OCI-LY1 (cell line): ENCODE results near the gene EHD1.

ENCODE experiments used
- H2AFZ ChIP-seq: fragments of 200-600 bp; sonication (generic), shearing (Covaris generic); 2 replicates; pipeline ENCODE4 v1.6.0; 2014; ENCODE audit warnings: antibody characterized with exemption, mild to moderate bottlenecking, low read length
- H3F3A ChIP-seq: fragments of 200-600 bp; sonication (generic), shearing (Covaris generic); 2 replicates; pipeline ENCODE4 v1.6.0; 2014; ENCODE audit warnings: mild to moderate bottlenecking, antibody characterized with exemption, low read length, moderate library complexity; ENCODE audit not compliant: insufficient read depth
- H3K27ac ChIP-seq: fragments of 200-600 bp; sonication (generic); 2 replicates; pipeline ENCODE4 v1.5.1; 2014; ENCODE audit warnings: low read length, mixed run types, mild to moderate bottlenecking, low read depth; ENCODE audit not compliant: poor library complexity, severe bottlenecking
- H3K27me3 ChIP-seq: fragments of 200-600 bp; sonication (generic); 2 replicates; pipeline ENCODE4 v1.6.0; 2014; ENCODE audit warnings: antibody characterized with exemption, mild to moderate bottlenecking, low read length, moderate library complexity; ENCODE audit not compliant: insufficient read depth
- H3K36me3 ChIP-seq: fragments of 200-600 bp; sonication (generic); 2 replicates; pipeline ENCODE4 v1.6.1; 2014; ENCODE audit warnings: mild to moderate bottlenecking, antibody characterized with exemption, low read length, moderate library complexity, mixed read lengths; ENCODE audit not compliant: insufficient read depth
- H3K4me1 ChIP-seq: fragments of 200-600 bp; sonication (generic); 2 replicates; pipeline ENCODE4 v1.5.1; 2014; ENCODE audit warnings: mild to moderate bottlenecking, low read length, moderate library complexity; ENCODE audit not compliant: insufficient read depth, severe bottlenecking
- H3K4me2 ChIP-seq: fragments of 200-600 bp; sonication (generic), shearing (Covaris generic); 2 replicates; pipeline ENCODE4 v1.6.1; 2014; ENCODE audit warnings: low read length
- H3K4me3 ChIP-seq: fragments of 200-600 bp; sonication (generic); 2 replicates; pipeline ENCODE4 v1.5.1; 2014; ENCODE audit warnings: low read length, low read depth, mild to moderate bottlenecking, mixed read lengths; ENCODE audit not compliant: poor library complexity, severe bottlenecking
- H3K79me2 ChIP-seq: fragments of 200-600 bp; shearing (Covaris generic); 2 replicates; pipeline ENCODE4 v1.6.1; 2016; ENCODE audit warnings: mixed run types, low read length, mixed read lengths; ENCODE audit not compliant: insufficient read depth
- H3K9ac ChIP-seq: fragments of 200-600 bp; sonication (generic), shearing (Covaris generic); 2 replicates; pipeline ENCODE4 v1.6.1; 2014; ENCODE audit warnings: mild to moderate bottlenecking, low read length, mixed read lengths
- H3K9me2 ChIP-seq: fragments of 200-600 bp; sonication (generic), shearing (Covaris generic); 2 replicates; pipeline ENCODE4 v1.6.1; 2014; ENCODE audit warnings: low read depth, mild to moderate bottlenecking, low read length, mixed read lengths
- H3K9me3 ChIP-seq: fragments of 200-600 bp; shearing (Covaris generic); 2 replicates; pipeline ENCODE4 v1.6.1; 2014; ENCODE audit warnings: low read length, mixed read lengths
- H4K20me1 ChIP-seq: fragments of 200-600 bp; sonication (generic), shearing (Covaris generic); 2 replicates; pipeline ENCODE4 v1.6.0; 2016; ENCODE audit warnings: mild to moderate bottlenecking, low read length; ENCODE audit not compliant: insufficient read depth
- EZH2 ChIP-seq: fragments of 200-600 bp; sonication (generic), shearing (Covaris generic); IDR thresholded peaks from 2 replicates; pipeline ENCODE4 v1.8.0; 2017; ENCODE audit warnings: borderline replicate concordance, mixed run types, mild to moderate bottlenecking, antibody characterized with exemption, low read length, moderate library complexity, mixed read lengths
- TF ChIP-seq, protein P1 (sequence below): fragments of 200-600 bp; sonication (generic), shearing (Covaris generic); IDR thresholded peaks from 2 replicates; pipeline ENCODE4 v1.5.1; 2017; ENCODE audit warnings: mild to moderate bottlenecking, antibody characterized with exemption, low read length, moderate library complexity, mixed read lengths

The EHD1 gene

GRCh38 chr11:64876835-64877341 lies 1.5 kb downstream of the EHD1 start:
- Histone ChIP-seq H3K9me3 (no peaks in the 10 kb centered on the region), H3K4me1 (peaks cover 84% of the 10 kb centered on the region), H3K4me3 (peak overlapping the region; percentile 98), H3K27ac (peak overlapping the region; percentile 89), H3K9ac (peak overlapping the region; percentile 96), H4K20me1 (no peaks in the 10 kb centered on the region), H2AFZ (no peak overlapping the region), H3K9me2 (no peaks in the 10 kb centered on the region), H3K36me3 (peaks cover 33% of the 10 kb centered on the region; the same call in 1 of the 2 replicates), H3F3A (no peaks in the 10 kb centered on the region; the same call in 1 of the 2 replicates), H3K4me2 (peak overlapping the region; percentile 89), H3K79me2 (peaks cover 29% of the 10 kb centered on the region), H3K27me3 (no peaks in the 10 kb centered on the region)
- TF ChIP-seq EZH2, result no peak
- TF ChIP-seq, protein P1, sequence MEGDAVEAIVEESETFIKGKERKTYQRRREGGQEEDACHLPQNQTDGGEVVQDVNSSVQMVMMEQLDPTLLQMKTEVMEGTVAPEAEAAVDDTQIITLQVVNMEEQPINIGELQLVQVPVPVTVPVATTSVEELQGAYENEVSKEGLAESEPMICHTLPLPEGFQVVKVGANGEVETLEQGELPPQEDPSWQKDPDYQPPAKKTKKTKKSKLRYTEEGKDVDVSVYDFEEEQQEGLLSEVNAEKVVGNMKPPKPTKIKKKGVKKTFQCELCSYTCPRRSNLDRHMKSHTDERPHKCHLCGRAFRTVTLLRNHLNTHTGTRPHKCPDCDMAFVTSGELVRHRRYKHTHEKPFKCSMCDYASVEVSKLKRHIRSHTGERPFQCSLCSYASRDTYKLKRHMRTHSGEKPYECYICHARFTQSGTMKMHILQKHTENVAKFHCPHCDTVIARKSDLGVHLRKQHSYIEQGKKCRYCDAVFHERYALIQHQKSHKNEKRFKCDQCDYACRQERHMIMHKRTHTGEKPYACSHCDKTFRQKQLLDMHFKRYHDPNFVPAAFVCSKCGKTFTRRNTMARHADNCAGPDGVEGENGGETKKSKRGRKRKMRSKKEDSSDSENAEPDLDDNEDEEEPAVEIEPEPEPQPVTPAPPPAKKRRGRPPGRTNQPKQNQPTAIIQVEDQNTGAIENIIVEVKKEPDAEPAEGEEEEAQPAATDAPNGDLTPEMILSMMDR, result no peak

DNA sequence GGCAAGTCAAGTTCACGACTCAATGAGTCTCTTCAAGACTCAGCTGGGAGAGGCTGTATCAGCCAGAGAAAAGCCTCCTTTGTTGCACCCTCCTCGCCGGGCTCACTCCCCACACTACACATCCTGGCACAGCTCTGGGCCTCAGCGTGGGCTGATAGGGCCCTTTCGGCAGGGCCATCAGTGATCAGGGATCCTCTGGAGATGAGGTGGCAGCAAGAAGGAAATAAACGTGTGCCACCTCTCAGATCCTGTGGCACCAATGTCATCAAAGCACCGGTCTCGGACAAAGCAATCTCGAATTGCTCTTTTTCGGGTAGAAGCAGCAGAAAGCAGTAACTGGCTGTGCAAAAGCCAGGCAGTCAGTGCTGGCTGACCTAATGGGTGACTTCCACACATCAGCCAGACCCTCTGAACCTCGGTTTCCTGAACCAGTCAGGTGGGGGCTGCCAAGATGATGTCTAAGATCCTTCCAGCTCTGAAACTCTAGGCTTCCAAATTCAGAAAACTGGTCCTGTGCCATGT lies 2.1 kb downstream of the EHD1 start:
- no peaks in the 10 kb centered on the region for H3K9me3 ChIP-seq
- H3K36me3 ChIP-seq, result peaks cover 38% of the 10 kb centered on the region; the same call in 1 of the 2 replicates
- peaks cover 29% of the 10 kb centered on the region for H3K79me2 ChIP-seq
- TF ChIP-seq, protein P1, result no peak
- no peak for TF ChIP-seq EZH2
- H3K4me3 ChIP-seq, result peak overlapping the region; percentile 98
- H3K9ac ChIP-seq, result peak overlapping the region; percentile 96
- H3K27me3 ChIP-seq, result no peaks in the 10 kb centered on the region
- H3F3A ChIP-seq, result no peaks in the 10 kb centered on the region
- no peaks in the 10 kb centered on the region for H4K20me1 ChIP-seq
- peak overlapping the region; percentile 89 for H3K4me2 ChIP-seq
- no peaks in the 10 kb centered on the region for H3K9me2 ChIP-seq
- H3K4me1 ChIP-seq, result peaks cover 84% of the 10 kb centered on the region
- no peak overlapping the region for H2AFZ ChIP-seq
- H3K27ac ChIP-seq, result peak overlapping the region; percentile 89

DNA sequence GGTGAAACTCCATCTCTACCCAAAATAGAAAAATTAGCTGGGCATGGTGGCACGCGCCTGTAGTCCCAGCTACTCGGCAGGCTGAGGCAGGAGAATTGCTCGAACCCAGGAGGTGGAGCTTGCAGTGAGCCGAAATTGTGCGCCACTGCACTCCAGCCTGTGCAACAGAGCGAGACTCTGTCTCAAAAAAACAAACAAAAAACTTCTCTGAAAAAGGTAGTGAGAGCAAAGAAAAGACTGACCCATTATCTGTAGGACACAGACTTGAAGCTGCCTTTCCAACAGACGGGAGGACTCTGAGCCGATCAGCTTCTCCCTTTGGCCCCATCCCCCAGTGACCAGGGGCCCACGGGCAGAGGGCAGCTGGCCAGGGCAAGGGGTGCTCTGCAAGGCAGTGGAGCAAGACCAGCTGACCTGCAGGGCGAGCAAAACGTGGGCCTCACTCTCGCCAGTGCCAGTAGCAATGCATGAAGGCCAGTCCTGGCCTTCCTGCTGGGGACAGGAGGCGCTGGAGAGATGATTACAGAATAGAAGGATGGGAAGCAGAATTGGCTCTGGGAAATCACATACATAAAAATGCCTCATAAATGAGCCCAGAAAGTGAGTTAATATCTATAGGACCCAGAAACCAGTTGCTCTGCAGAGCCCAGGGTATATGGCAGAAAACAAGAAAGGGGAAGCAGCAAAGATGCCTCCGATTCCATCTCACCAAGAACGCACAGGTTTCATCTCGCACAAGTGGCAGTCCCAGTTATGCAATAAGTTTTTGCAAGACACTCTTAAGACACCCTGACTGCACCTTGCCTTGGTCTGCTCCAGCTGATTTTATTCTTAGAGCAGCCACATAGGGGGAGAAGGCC lies 2.8 kb downstream of the EHD1 start:
- Histone ChIP-seq H3F3A (0 out of 2 replicates have a peak, but pooled peaks cover under 1% of the 10 kb centered on the region), H2AFZ (no peak overlapping the region), H3K36me3 (peaks cover 45% of the 10 kb centered on the region; the same call in 1 of the 2 replicates), H4K20me1 (no peaks in the 10 kb centered on the region), H3K27me3 (no peaks in the 10 kb centered on the region), H3K79me2 (peaks cover 29% of the 10 kb centered on the region), H3K4me3 (peak overlapping the region; percentile 98), H3K4me1 (peaks cover 84% of the 10 kb centered on the region), H3K27ac (peak overlapping the region; percentile 89), H3K9ac (peak overlapping the region; percentile 96), H3K9me3 (no peaks in the 10 kb centered on the region), H3K9me2 (no peaks in the 10 kb centered on the region), H3K4me2 (peak overlapping the region; percentile 89)
- TF ChIP-seq EZH2, result no peak
- TF ChIP-seq, protein P1, result no peak
